ENCODE data around the gene HDGFL3.

The HDGFL3 gene

DNA sequence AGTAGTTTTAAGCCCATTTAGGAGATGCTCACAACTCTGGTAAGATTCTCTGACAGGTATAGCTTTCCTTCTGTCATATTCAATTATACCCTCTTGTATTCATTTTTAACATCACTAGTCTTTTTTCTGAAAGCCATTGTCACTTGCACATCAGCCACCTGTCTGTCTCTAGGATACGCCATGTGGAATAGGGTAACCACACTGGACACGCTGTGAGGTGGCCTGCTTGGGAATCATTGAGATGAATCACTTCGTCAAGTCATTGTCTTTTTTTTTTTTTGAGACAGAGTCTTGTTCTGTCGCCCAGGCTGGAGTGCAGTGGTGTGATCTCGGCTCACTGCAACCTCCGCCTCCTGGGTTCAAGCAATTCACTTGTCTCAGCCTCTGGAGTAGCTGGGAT lies 92.8 kb downstream of the HDGFL3 start:
- Histone ChIP-seq H3K9ac (ENCODE audit: low read length) (no peak overlapping the region), H3K4me2 (ENCODE audit: low read length, poor library complexity, severe bottlenecking) (no peak overlapping the region), H4K91ac (ENCODE audit: low read length) (no peak overlapping the region), H3K23ac (ENCODE audit: low read length in 2 of 2) (no peak overlapping the region), H3K18ac (ENCODE audit: low read depth in 1 of 2, low read length in 2 of 2) (no peak overlapping the region), H2AK5ac (ENCODE audit: low read length, severe bottlenecking) (no peak overlapping the region), H4K8ac (ENCODE audit: low read length) (no peak overlapping the region), H3K27me3 (ENCODE audit: control insufficient read depth in 1 of 2, insufficient read depth in 1 of 2, low read length in 2 of 2) (peaks cover 11 to 12% of the 10 kb centered on the region in 2 experiments), H2AFZ (ENCODE audit: low read depth, low read length) (no peak overlapping the region), H2BK15ac (ENCODE audit: low read depth, poor library complexity, severe bottlenecking) (no peak overlapping the region), H3K79me1 (replicated peaks; ENCODE audit: low read length, poor library complexity, severe bottlenecking) (no peaks in the 10 kb centered on the region), H3K4me1 (ENCODE audit: control insufficient read depth, insufficient read depth, low read depth, low read length) (peaks cover 7% of the 10 kb centered on the region), H3K4ac (ENCODE audit: low read depth in 1 of 2, low read length in 2 of 2) (no peak overlapping the region), H3K36me3 (ENCODE audit: control insufficient read depth in 1 of 2, insufficient read depth in 2 of 2, low read depth in 1 of 2, low read length in 2 of 2) (no peaks in the 10 kb centered on the region), H3K14ac (ENCODE audit: low read length in 2 of 2) (no peak overlapping the region), H2BK120ac (ENCODE audit: low read depth, low read length) (no peak overlapping the region), H3K4me3 (ENCODE audit: insufficient read depth in 1 of 2, low read depth in 1 of 2, low read length in 2 of 2) (no peak overlapping the region), H2BK12ac (ENCODE audit: low read length in 2 of 2) (no peak overlapping the region), H3K9me3 (ENCODE audit: control insufficient read depth, low read length) (no peaks in the 10 kb centered on the region), H2BK5ac (ENCODE audit: low read depth, low read length, poor library complexity, severe bottlenecking) (no peak overlapping the region), H3K27ac (ENCODE audit: low read length, poor library complexity, severe bottlenecking) (no peak overlapping the region)
- WGBS = over 99% methylated on average over 6 of the region's 6 CpGs
- no peak for DNase-seq

GRCh38 chr15:83113881-83114674 lies 93.5 kb downstream of the HDGFL3 start:
- Histone ChIP-seq H3K4ac (ENCODE audit: low read depth in 1 of 2, low read length in 2 of 2) (peak overlapping the region in 1 of 2 experiments; percentile 9), H3K4me3 (ENCODE audit: insufficient read depth in 1 of 2, low read depth in 1 of 2, low read length in 2 of 2) (no peak overlapping the region)
- WGBS = 93% methylated on average over 5 of the region's 5 CpGs

GRCh38 chr15:83112956-83113299 lies 94.7 kb downstream of the HDGFL3 start:
- Histone ChIP-seq H4K91ac (ENCODE audit: low read length) (peak overlapping the region; percentile 60), H3K4me2 (ENCODE audit: low read length, poor library complexity, severe bottlenecking) (no peak overlapping the region), H2AFZ (ENCODE audit: low read depth, low read length) (no peak overlapping the region), H3K27ac (ENCODE audit: low read length, poor library complexity, severe bottlenecking) (no peak overlapping the region), H2BK120ac (ENCODE audit: low read depth, low read length) (peak overlapping the region; percentile 86), H3K4ac (ENCODE audit: low read depth in 1 of 2, low read length in 2 of 2) (peak overlapping the region in 1 of 2 experiments; percentile 46), H2AK5ac (ENCODE audit: low read length, severe bottlenecking) (no peak overlapping the region), H3K23ac (ENCODE audit: low read length in 2 of 2) (no peak overlapping the region), H2BK5ac (ENCODE audit: low read depth, low read length, poor library complexity, severe bottlenecking) (no peak overlapping the region), H3K14ac (ENCODE audit: low read length in 2 of 2) (no peak overlapping the region), H3K36me3 (ENCODE audit: control insufficient read depth in 1 of 2, insufficient read depth in 2 of 2, low read depth in 1 of 2, low read length in 2 of 2) (no peaks in the 10 kb centered on the region), H3K27me3 (ENCODE audit: control insufficient read depth in 1 of 2, insufficient read depth in 1 of 2, low read length in 2 of 2) (peaks cover 31% of the 10 kb centered on the region in 2 experiments), H2BK15ac (ENCODE audit: low read depth, poor library complexity, severe bottlenecking) (no peak overlapping the region), H3K9me3 (ENCODE audit: control insufficient read depth, low read length) (no peaks in the 10 kb centered on the region), H3K18ac (ENCODE audit: low read depth in 1 of 2, low read length in 2 of 2) (peak overlapping the region in 1 of 2 experiments; percentile 40), H3K4me1 (ENCODE audit: control insufficient read depth, insufficient read depth, low read depth, low read length) (peaks cover 12% of the 10 kb centered on the region), H2BK12ac (ENCODE audit: low read length in 2 of 2) (peak overlapping the region; percentile 1 to 59), H3K9ac (ENCODE audit: low read length) (no peak overlapping the region), H4K8ac (ENCODE audit: low read length) (peak overlapping the region; percentile 83), H3K4me3 (ENCODE audit: insufficient read depth in 1 of 2, low read depth in 1 of 2, low read length in 2 of 2) (no peak overlapping the region), H3K79me1 (replicated peaks; ENCODE audit: low read length, poor library complexity, severe bottlenecking) (no peaks in the 10 kb centered on the region)
- WGBS = 47% methylated on average over 3 of the region's 3 CpGs
- DNase-seq = no peak

More at GRCh38 chr15:83113881-83114674, 93.5 kb downstream of the HDGFL3 start:
- Histone ChIP-seq H3K27me3 (ENCODE audit: control insufficient read depth in 1 of 2, insufficient read depth in 1 of 2, low read length in 2 of 2) (peaks cover 19% of the 10 kb centered on the region in 2 experiments), H2BK15ac (ENCODE audit: low read depth, poor library complexity, severe bottlenecking) (no peak overlapping the region), H2BK12ac (ENCODE audit: low read length in 2 of 2) (no peak overlapping the region), H2BK5ac (ENCODE audit: low read depth, low read length, poor library complexity, severe bottlenecking) (no peak overlapping the region), H3K4me2 (ENCODE audit: low read length, poor library complexity, severe bottlenecking) (no peak overlapping the region), H3K36me3 (ENCODE audit: control insufficient read depth in 1 of 2, insufficient read depth in 2 of 2, low read depth in 1 of 2, low read length in 2 of 2) (no peaks in the 10 kb centered on the region), H2BK120ac (ENCODE audit: low read depth, low read length) (no peak overlapping the region), H3K4me1 (ENCODE audit: control insufficient read depth, insufficient read depth, low read depth, low read length) (peaks cover 7% of the 10 kb centered on the region), H3K18ac (ENCODE audit: low read depth in 1 of 2, low read length in 2 of 2) (no peak overlapping the region), H3K14ac (ENCODE audit: low read length in 2 of 2) (no peak overlapping the region), H4K8ac (ENCODE audit: low read length) (no peak overlapping the region), H3K9ac (ENCODE audit: low read length) (no peak overlapping the region), H4K91ac (ENCODE audit: low read length) (peak overlapping the region; percentile 55), H3K23ac (ENCODE audit: low read length in 2 of 2) (no peak overlapping the region), H3K9me3 (ENCODE audit: control insufficient read depth, low read length) (no peaks in the 10 kb centered on the region), H2AFZ (ENCODE audit: low read depth, low read length) (no peak overlapping the region), H3K79me1 (replicated peaks; ENCODE audit: low read length, poor library complexity, severe bottlenecking) (no peaks in the 10 kb centered on the region), H3K27ac (ENCODE audit: low read length, poor library complexity, severe bottlenecking) (no peak overlapping the region), H2AK5ac (ENCODE audit: low read length, severe bottlenecking) (no peak overlapping the region)
- DNase-seq = no peak

DNA sequence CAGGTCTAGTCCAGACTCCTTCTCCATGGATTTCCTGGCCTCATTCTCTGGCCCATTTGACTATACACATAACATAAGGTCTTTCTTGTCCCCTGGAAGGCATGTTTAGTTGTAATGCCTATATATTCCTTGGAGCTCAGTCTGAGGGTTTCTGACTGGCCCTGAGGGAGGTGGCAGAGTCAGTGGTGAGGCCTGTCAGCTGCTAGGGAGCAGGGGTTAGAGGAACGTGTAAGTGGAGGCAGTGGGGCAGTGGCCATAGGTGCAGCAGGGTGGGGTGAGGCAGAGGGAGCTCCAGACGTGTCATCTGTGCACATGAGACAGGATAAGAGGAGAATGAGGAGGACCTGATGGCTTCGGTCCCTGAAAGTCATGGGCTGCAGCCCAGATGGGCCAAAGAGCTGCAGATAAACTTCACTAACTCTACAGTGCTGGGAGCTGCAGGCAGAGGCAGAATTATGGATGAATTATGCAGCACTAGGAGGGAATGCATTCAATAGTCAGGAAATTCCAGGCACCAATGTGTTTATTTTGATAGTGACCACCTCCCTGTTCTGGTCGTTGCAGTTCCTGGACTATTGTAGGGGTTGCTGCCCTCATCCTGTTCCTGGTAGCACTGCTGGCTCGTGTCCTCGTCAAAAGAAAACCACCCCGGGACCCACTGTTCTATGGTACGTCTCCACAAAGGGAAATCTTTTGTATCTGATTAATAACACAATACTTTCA lies 95.2 kb downstream of the HDGFL3 start:
- Histone ChIP-seq H3K27me3 (ENCODE audit: control insufficient read depth in 1 of 2, insufficient read depth in 1 of 2, low read length in 2 of 2) (peaks cover 30 to 36% of the 10 kb centered on the region in 2 experiments), H2BK5ac (ENCODE audit: low read depth, low read length, poor library complexity, severe bottlenecking) (no peak overlapping the region), H2BK15ac (ENCODE audit: low read depth, poor library complexity, severe bottlenecking) (no peak overlapping the region), H2BK120ac (ENCODE audit: low read depth, low read length) (no peak overlapping the region), H3K23ac (ENCODE audit: low read length in 2 of 2) (peak overlapping the region in 1 of 2 experiments; percentile 36), H2BK12ac (ENCODE audit: low read length in 2 of 2) (peak overlapping the region in 1 of 2 experiments; percentile 27), H3K4me2 (ENCODE audit: low read length, poor library complexity, severe bottlenecking) (no peak overlapping the region), H4K8ac (ENCODE audit: low read length) (peak overlapping the region; percentile 81), H3K4ac (ENCODE audit: low read depth in 1 of 2, low read length in 2 of 2) (peak overlapping the region in 1 of 2 experiments; percentile 39), H3K27ac (ENCODE audit: low read length, poor library complexity, severe bottlenecking) (no peak overlapping the region), H4K91ac (ENCODE audit: low read length) (peak overlapping the region; percentile 71), H3K4me1 (ENCODE audit: control insufficient read depth, insufficient read depth, low read depth, low read length) (peaks cover 17% of the 10 kb centered on the region), H3K9ac (ENCODE audit: low read length) (no peak overlapping the region), H3K18ac (ENCODE audit: low read depth in 1 of 2, low read length in 2 of 2) (peak overlapping the region; percentile 10 to 70), H3K9me3 (ENCODE audit: control insufficient read depth, low read length) (no peaks in the 10 kb centered on the region), H2AFZ (ENCODE audit: low read depth, low read length) (no peak overlapping the region), H2AK5ac (ENCODE audit: low read length, severe bottlenecking) (no peak overlapping the region), H3K4me3 (ENCODE audit: insufficient read depth in 1 of 2, low read depth in 1 of 2, low read length in 2 of 2) (no peak overlapping the region), H3K79me1 (replicated peaks; ENCODE audit: low read length, poor library complexity, severe bottlenecking) (no peaks in the 10 kb centered on the region), H3K14ac (ENCODE audit: low read length in 2 of 2) (peak overlapping the region in 1 of 2 experiments; percentile 88), H3K36me3 (ENCODE audit: control insufficient read depth in 1 of 2, insufficient read depth in 2 of 2, low read depth in 1 of 2, low read length in 2 of 2) (peaks cover 0 to under 1% of the 10 kb centered on the region in 2 experiments)
- WGBS = 33% methylated on average over 7 of the region's 8 CpGs
- peak; percentile 68 for DNase-seq
